Naive thymus-derived CD4-positive, alpha-beta T cell (primary cell): Measurements from ENCODE around the gene PLCD3. TPM values are rescaled to one million over a fixed set of nuclear protein-coding genes. Genes with fewer than 3 reads are reported as not detected.

Experiments
- ATAC-seq: fragments of 150-1000 bp; cut with Tn5 transposase; 2 replicates; pipeline ENCODE4 v1.10.0; 2021; ENCODE audit warnings: mild to moderate bottlenecking, moderate library complexity
- CTCF ChIA-PET: fragments of 350-600 bp; sonication (Branson Sonifier 250); formaldehyde crosslinking; loops from one replicate; lab custom pipeline; 2021; ENCODE audit warnings: antibody characterized with exemption; lab: Charles Lee
- POLR2A ChIA-PET: fragments of 350-600 bp; sonication (Branson Sonifier 250); formaldehyde crosslinking; loops from one replicate; lab custom pipeline; 2021; ENCODE audit warnings: antibody characterized with exemption, inconsistent platforms; lab: Charles Lee
- DNase-seq, 9 donors: peaks; one replicate each; pipeline versions ENCODE4 v3.0.0 to v3.0.0-alpha.2; 2020 to 2022; ENCODE audit warnings: mixed read lengths in 1 of 9
- H3K27ac ChIP-seq: one replicate; pipeline ENCODE4 v1.7.0; 2013; ENCODE audit warnings: mild to moderate bottlenecking, low read depth, low read length, moderate library complexity
- H3K27me3 ChIP-seq, 2 donors: one replicate each; pipeline ENCODE4 v1.7.0; 2013; ENCODE audit warnings: low read length in 2 of 2, mild to moderate bottlenecking in 2 of 2, moderate library complexity in 2 of 2; ENCODE audit not compliant: control insufficient read depth in 2 of 2, insufficient read depth in 2 of 2
- H3K36me3 ChIP-seq, 3 experiments: 1 replicate in 2 of 3; 2 replicates in 1 of 3; pipeline ENCODE4 v1.7.0; 2013; ENCODE audit warnings: low read length in 3 of 3, mild to moderate bottlenecking in 3 of 3, moderate library complexity in 1 of 3; ENCODE audit not compliant: insufficient read depth in 3 of 3, control insufficient read depth in 2 of 3
- H3K4me1 ChIP-seq, 2 donors: one replicate each; pipeline ENCODE4 v1.7.0; 2013; ENCODE audit warnings: low read length in 2 of 2, mild to moderate bottlenecking in 2 of 2, moderate library complexity in 1 of 2; ENCODE audit not compliant: control insufficient read depth in 2 of 2, insufficient read depth in 2 of 2
- H3K4me3 ChIP-seq: 2 replicates; pipeline ENCODE4 v1.7.0; 2013; ENCODE audit warnings: mild to moderate bottlenecking, low read length
- H3K9me3 ChIP-seq, 3 experiments: 1 replicate in 2 of 3; 2 replicates in 1 of 3; pipeline ENCODE4 v1.7.0; 2013; ENCODE audit warnings: low read length in 3 of 3; ENCODE audit not compliant: control insufficient read depth in 2 of 3
- H3K27ac Mint-ChIP-seq, 9 donors: one replicate each; pipeline ENCODE4 v1.8.0; 2020 to 2022; ENCODE audit warnings: mixed read lengths in 9 of 9, mild to moderate bottlenecking in 8 of 9, moderate library complexity in 5 of 9, inconsistent platforms in 2 of 9
- H3K27me3 Mint-ChIP-seq, 5 donors: one replicate each; pipeline ENCODE4 v1.8.0; 2021 to 2022; ENCODE audit warnings: mixed read lengths in 5 of 5, mild to moderate bottlenecking in 1 of 5
- H3K36me3 Mint-ChIP-seq, 5 donors: one replicate each; pipeline ENCODE4 v1.8.0; 2020 to 2022; ENCODE audit warnings: mixed read lengths in 5 of 5, mild to moderate bottlenecking in 3 of 5, inconsistent platforms in 1 of 5
- H3K4me1 Mint-ChIP-seq, 7 donors: one replicate each; pipeline ENCODE4 v1.8.0; 2020 to 2022; ENCODE audit warnings: mixed read lengths in 7 of 7, mild to moderate bottlenecking in 3 of 7, inconsistent platforms in 1 of 7
- H3K4me3 Mint-ChIP-seq, 10 donors: one replicate each; pipeline ENCODE4 v1.8.0; 2020 to 2022; ENCODE audit warnings: mild to moderate bottlenecking in 10 of 10, mixed read lengths in 10 of 10, moderate library complexity in 6 of 10, inconsistent platforms in 2 of 10
- H3K9me3 Mint-ChIP-seq, 11 donors: one replicate each; pipeline ENCODE4 v1.8.0; 2020 to 2022; ENCODE audit warnings: mixed read lengths in 11 of 11, mild to moderate bottlenecking in 4 of 11, inconsistent platforms in 1 of 11, moderate library complexity in 1 of 11
- intact Hi-C, 2 donors: fragments of 100-400 bp; cut with micrococcal nuclease; formaldehyde crosslinking; loops; one replicate each; pipeline ENCODE4 v1.15.1; 2023
- polyA plus RNA-seq, 2 donors: library from polyadenylated mRNA; unstranded; fragments of 300-500 nt; fragmentation: Illumina TruSeq; gene quantifications; one replicate each; pipeline ENCODE4 v1.2.3, GENCODE V29; 2021
- total RNA-seq, 6 experiments: library from RNA in 5 of 6; stranded (reverse) in 5 of 6; gene quantifications; 1 replicate in 5 of 6; 2 replicates in 1 of 6; pipeline ENCODE4 v1.2.3 and lab custom pipeline; 2021 to 2026

The PLCD3 gene
- total and polyA plus RNA-seq, 7 experiments from 2014 or later: 0.21 to 5.1 (median 2.7) TPM; not detected in 1

GRCh38 chr17:45162025-45162687, 29.8 kb upstream of the PLCD3 start:
- Mint-ChIP-seq H3K4me1 (peaks cover 29 to 44% (median 36%) of the 10 kb centered on the region in 7 donors), H3K27ac (peak overlapping the region; percentile 36 to 99 (median 97)), H3K27me3 (no peaks in the 10 kb centered on the region), H3K36me3 (peaks cover 0 to 16% (median 6%) of the 10 kb centered on the region in 5 donors), H3K4me3 (peak overlapping the region; percentile 88 to 100 (median 96)), H3K9me3 (no peaks in the 10 kb centered on the region)
- POLR2A ChIA-PET: interaction anchor here (0.7 to 9.7 kb wide), 22 partner anchors 10 to 963 kb away, joined by 3 to 516 read pairs (median 5); partner anchors contain the start of genes ACBD4, ATXN7L3, FMNL1 and HEXIM1
- ATAC-seq (no peak), DNase-seq (no peak)
- peak overlapping the region; percentile 37 for H3K27ac ChIP-seq
- H3K4me3 ChIP-seq: peak overlapping the region; percentile 70
- peaks cover 0 to 9% (median 0%) of the 10 kb centered on the region in 3 experiments for H3K36me3 ChIP-seq
- CTCF ChIA-PET: interaction anchor here (1.2 to 5.0 kb wide), 5 partner anchors 8 to 35 kb away, joined by 3 to 55 read pairs (median 12); partner anchors contain the start of genes ACBD4 and HEXIM1
- peaks cover 15 to 27% of the 10 kb centered on the region in 2 donors for H3K4me1 ChIP-seq
- intact Hi-C loops: loop anchor here (5.0 to 10.0 kb wide), 2 partner anchors 837 to 1680 kb away; partner anchors contain the start of genes DHX8 (in 1 of the 2) and SLC25A39 (in 1 of the 2)
- H3K27me3 ChIP-seq: no peaks in the 10 kb centered on the region
- no peaks in the 10 kb centered on the region for H3K9me3 ChIP-seq

DNA sequence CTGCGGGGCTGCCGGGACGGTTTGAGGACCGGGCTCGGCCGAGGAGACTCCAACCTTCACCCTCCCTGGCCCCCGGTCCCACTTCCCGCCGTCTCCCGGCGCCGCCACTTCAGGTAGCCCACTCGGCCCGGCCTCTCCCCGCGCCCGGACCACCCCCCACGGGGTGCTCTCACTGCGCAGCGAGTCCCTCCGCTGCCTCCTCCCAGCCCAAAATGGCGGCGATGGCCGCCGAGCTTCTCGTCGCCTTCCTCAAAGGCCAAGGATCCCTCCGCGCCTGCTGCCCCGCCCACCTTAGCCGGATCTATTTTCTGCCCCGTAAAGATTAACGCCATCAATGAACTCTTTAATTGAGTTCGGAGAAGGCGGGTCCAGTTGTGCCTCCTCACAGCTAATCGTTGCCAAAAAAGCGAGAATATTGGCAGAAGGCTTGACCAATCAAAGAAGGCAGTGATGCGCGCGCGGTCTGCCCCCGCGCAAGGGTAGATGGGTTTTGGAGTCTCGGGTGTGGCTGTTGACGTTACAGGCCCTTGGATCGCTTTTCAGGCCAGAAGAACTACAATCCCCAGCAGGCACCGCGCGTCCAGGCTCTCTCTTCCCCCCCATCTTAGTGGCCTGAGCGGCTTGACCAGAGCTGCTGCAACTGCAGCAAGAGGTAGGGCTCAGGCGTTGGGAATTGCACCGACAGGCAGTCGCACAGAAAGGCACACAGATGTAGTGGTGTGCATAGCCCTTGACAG, 29.1 kb upstream of the PLCD3 start, which contains the start of gene HEXIM2:
HEXIM2 (plus strand) TSS at position 588 of the 737 bp plus-strand sequence. CDS start 919 bp downstream, outside the sequence.
- Histone ChIP-seq H3K27ac (peak within 1 kb of the TSS; percentile 98), H3K9me3 (no peaks in the 10 kb centered on the region), H3K4me3 (peak within 1 kb of the TSS; percentile 95), H3K4me1 (peaks cover 15 to 27% of the 10 kb centered on the region in 2 donors), H3K27me3 (no peaks in the 10 kb centered on the region), H3K36me3 (peaks cover 0 to 9% (median 0%) of the 10 kb centered on the region in 3 experiments)
- DNase-seq (peak; percentile 89 to 100 (median 99)), ATAC-seq (peak; percentile 93)
- Mint-ChIP-seq H3K4me3 (peak within 1 kb of the TSS; percentile 88 to 100 (median 96)), H3K36me3 (peaks cover 0 to 15% (median 6%) of the 10 kb centered on the region in 5 donors), H3K4me1 (peaks cover 29 to 45% (median 41%) of the 10 kb centered on the region in 7 donors), H3K27me3 (no peaks in the 10 kb centered on the region), H3K9me3 (no peaks in the 10 kb centered on the region), H3K27ac (peak within 1 kb of the TSS; percentile 97 to 100 (median 98))
- POLR2A ChIA-PET: interaction anchor here (0.6 to 9.7 kb wide), 27 partner anchors 10 to 962 kb away, joined by 3 to 516 read pairs (median 4); partner anchors contain the start of genes ACBD4, ATXN7L3, HEXIM1 and MAP3K14
- CTCF ChIA-PET: interaction anchor here (0.9 to 5.0 kb wide), 10 partner anchors 9 to 386 kb away, joined by 3 to 55 read pairs (median 5); partner anchors contain the start of genes ACBD4 and HEXIM1
- intact Hi-C loops: loop anchor here (1.0 to 10.0 kb wide), 12 partner anchors 11 to 1679 kb away; partner anchors contain the start of genes DCAKD (in 2 of the 2), HEXIM1 (in 2 of the 2), MAP3K14 (in 2 of the 2) and NMT1 (in 2 of the 2)

DNA sequence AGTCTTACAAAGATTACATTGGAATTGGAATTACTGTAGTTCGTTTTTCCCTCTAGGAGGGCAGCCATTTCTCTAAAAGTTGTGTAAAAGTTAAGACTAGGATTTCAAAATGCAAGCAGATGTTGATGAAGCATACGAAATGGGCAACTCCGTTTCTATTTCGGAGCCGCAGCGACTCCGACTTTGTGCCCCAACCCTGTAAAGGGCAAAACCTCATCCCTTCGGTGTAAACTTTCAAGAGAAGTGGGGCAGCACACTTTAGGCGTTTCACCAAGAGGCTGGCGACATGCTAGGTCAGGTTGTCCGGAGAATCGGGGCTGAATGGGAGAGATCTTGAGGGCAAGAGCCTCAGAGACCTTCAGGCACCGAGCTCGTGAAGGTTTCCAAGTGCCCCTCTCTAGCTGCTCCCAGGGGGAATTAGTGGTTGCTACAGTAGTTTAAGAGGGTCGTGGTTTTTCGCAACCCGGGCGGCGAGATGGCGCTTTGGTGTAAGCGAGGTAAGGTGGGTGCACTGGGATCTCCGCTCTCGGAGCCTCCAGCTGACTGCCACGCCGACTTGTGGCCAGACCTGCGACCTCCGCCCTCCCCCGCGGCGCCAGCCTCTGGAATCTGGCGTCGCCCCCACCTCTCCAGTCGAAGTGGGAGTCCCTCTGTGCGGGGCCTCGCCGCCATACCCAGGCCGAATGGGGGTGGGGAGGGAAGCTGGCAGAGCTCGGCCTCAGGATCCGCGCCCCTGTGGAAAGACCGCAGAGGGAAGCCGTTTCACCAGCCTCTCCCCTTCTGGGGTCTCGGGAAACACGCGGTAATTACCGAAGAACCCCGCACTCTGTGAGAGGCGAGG, 28.4 kb upstream of the PLCD3 start:
- Mint-ChIP-seq H3K4me1 (peaks cover 29 to 53% (median 48%) of the 10 kb centered on the region in 7 donors), H3K36me3 (peaks cover 0 to 13% (median 6%) of the 10 kb centered on the region in 5 donors), H3K9me3 (no peaks in the 10 kb centered on the region), H3K27ac (peak overlapping the region; percentile 97 to 100 (median 98)), H3K4me3 (peak overlapping the region; percentile 88 to 100 (median 96)), H3K27me3 (no peaks in the 10 kb centered on the region)
- ChIA-PET POLR2A (interaction anchor here (0.7 to 9.7 kb wide), 19 partner anchors 11 to 252 kb away, joined by 3 to 516 read pairs (median 11); partner anchors contain the start of genes ACBD4, HEXIM1 and NMT1), CTCF (interaction anchor here (0.6 to 5.0 kb wide), 10 partner anchors 9 to 385 kb away, joined by 3 to 55 read pairs (median 5); partner anchors contain the start of genes ACBD4 and HEXIM1)
- Histone ChIP-seq H3K36me3 (peaks cover 0 to 9% (median 0%) of the 10 kb centered on the region in 3 experiments), H3K4me3 (peak overlapping the region; percentile 95), H3K27me3 (no peaks in the 10 kb centered on the region), H3K9me3 (no peaks in the 10 kb centered on the region), H3K4me1 (peaks cover 15 to 27% of the 10 kb centered on the region in 2 donors), H3K27ac (peak overlapping the region; percentile 98)
- ATAC-seq (peak; percentile 22), DNase-seq (peak in 6 of 9 donors; percentile 32 to 75 (median 50))
- intact Hi-C loops: loop anchor here (1.0 to 10.0 kb wide), 12 partner anchors 12 to 1678 kb away; partner anchors contain the start of genes DCAKD (in 2 of the 2), HEXIM1 (in 2 of the 2), MAP3K14 (in 2 of the 2) and NMT1 (in 2 of the 2)

DNA sequence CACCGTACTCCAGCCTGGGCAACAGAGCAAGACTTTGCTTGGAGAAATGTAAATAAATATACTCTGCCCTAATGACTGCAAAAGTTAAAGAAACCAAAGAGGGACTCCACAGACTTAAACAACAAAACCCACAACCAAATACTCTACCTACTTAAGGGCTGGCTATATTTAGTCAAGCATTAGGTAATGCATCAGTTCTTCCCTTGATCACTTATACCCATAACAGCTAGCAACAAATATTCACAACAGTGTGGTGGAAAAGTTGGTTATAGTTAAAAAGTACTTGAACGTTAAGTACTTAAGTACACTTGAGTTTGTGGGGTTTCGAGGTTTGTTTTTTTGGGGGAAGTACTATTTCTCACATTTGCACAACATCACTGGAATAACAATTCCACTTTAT, 23.9 kb upstream of the PLCD3 start:
- intact Hi-C loops: no loop called here

DNA sequence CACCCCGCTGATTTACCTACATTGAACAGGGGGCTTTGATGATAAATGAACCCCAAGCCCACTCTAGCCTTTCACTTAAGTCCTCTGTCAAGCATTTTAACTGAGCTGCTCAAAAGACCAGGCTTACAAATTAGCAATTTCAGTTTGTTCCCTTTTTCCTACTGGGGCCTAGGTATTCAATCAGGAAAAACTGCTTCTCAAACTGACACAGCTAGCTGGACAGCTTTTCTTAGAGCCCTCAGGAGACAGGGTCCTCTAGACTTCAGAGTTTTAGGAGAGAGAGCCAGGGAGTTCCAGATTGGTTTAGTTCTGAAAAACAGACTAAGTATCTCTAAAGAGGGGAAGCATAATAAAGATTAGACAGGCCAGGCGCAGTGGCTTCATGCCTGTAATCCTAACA, 23.2 kb upstream of the PLCD3 start:
- Mint-ChIP-seq H3K27me3 (no peaks in the 10 kb centered on the region), H3K9me3 (no peaks in the 10 kb centered on the region), H3K4me1 (peaks cover 32 to 61% (median 51%) of the 10 kb centered on the region in 7 donors), H3K27ac (peak overlapping the region in 5 of 9 donors; percentile 20 to 81 (median 38)), H3K36me3 (peaks cover 0 to 18% (median 6%) of the 10 kb centered on the region in 5 donors), H3K4me3 (peak overlapping the region in 2 of 10 donors; percentile 12 to 16)
- ATAC-seq (no peak), DNase-seq (no peak)
- CTCF ChIA-PET: interaction anchor here (0.6 to 2.1 kb wide), 6 partner anchors 20 to 978 kb away, joined by 3 to 13 read pairs (median 6); partner anchors contain the start of gene ACBD4
- no peaks in the 10 kb centered on the region for H3K27me3 ChIP-seq
- peak overlapping the region; percentile 40 for H3K27ac ChIP-seq
- POLR2A ChIA-PET: interaction anchor here (0.8 to 1.8 kb wide), 5 partner anchors 9 to 95 kb away, joined by 3 to 8 read pairs (median 3); partner anchors contain the start of gene NMT1
- H3K4me3 ChIP-seq: no peak overlapping the region
- peaks cover 0 to under 1% (median 0%) of the 10 kb centered on the region in 3 experiments for H3K36me3 ChIP-seq
- no peaks in the 10 kb centered on the region for H3K9me3 ChIP-seq
- intact Hi-C loops: no loop called here
- peaks cover 23 to 34% of the 10 kb centered on the region in 2 donors for H3K4me1 ChIP-seq

More for the DNA sequence above, 23.9 kb upstream of the PLCD3 start:
- Mint-ChIP-seq H3K27ac (peak overlapping the region in 5 of 9 donors; percentile 7 to 52 (median 44)), H3K27me3 (no peaks in the 10 kb centered on the region), H3K4me3 (peak overlapping the region in 1 of 10 donors; percentile 21), H3K9me3 (no peaks in the 10 kb centered on the region), H3K4me1 (peaks cover 27 to 53% (median 46%) of the 10 kb centered on the region in 7 donors), H3K36me3 (peaks cover 0 to 13% (median 6%) of the 10 kb centered on the region in 5 donors)
- Histone ChIP-seq H3K27me3 (no peaks in the 10 kb centered on the region), H3K9me3 (no peaks in the 10 kb centered on the region), H3K36me3 (peaks cover 0 to 8% (median 0%) of the 10 kb centered on the region in 3 experiments), H3K4me3 (no peak overlapping the region), H3K4me1 (peaks cover 17 to 28% of the 10 kb centered on the region in 2 donors), H3K27ac (no peak overlapping the region)
- CTCF ChIA-PET: interaction anchor here (1.1 to 2.1 kb wide), 4 partner anchors 21 to 79 kb away, joined by 3 to 13 read pairs (median 8); partner anchors contain the start of gene ACBD4
- DNase-seq (no peak), ATAC-seq (no peak)
- POLR2A ChIA-PET: interaction anchor here (1.8 to 9.7 kb wide), 3 partner anchors 6 to 17 kb away, joined by 6 to 516 read pairs (median 8); partner anchors contain the start of gene HEXIM1
